ENCODE results near the gene ACTA2.

ACTA2 gene

GRCh38 chr10:88888810-88889445 lies 63.6 kb downstream of the ACTA2 start:
- no peaks in the 10 kb centered on the region for H3K36me3 ChIP-seq (ENCODE audit: control insufficient read depth in 5 of 5, insufficient read depth in 5 of 5, low read length in 5 of 5)
- H3K27ac ChIP-seq (ENCODE audit: low read depth, low read length) = peak overlapping the region; percentile 19
- H3K27me3 ChIP-seq (ENCODE audit: control insufficient read depth in 5 of 5, insufficient read depth in 4 of 5, low read length in 5 of 5) = no peaks in the 10 kb centered on the region
- H3K9ac ChIP-seq (ENCODE audit: low read length in 5 of 5) = no peak overlapping the region
- H3K4me3 ChIP-seq (ENCODE audit: low read depth in 1 of 5, low read length in 5 of 5) = no peak overlapping the region
- H3K9me3 ChIP-seq (ENCODE audit: control insufficient read depth in 5 of 5, low read length in 5 of 5) = no peaks in the 10 kb centered on the region
- peaks cover under 1 to 21% (median 11%) of the 10 kb centered on the region in 5 donors for H3K4me1 ChIP-seq (ENCODE audit: control insufficient read depth in 5 of 5, insufficient read depth in 5 of 5, low read length in 5 of 5)

- Histone ChIP-seq H3K27me3 (ENCODE audit: control insufficient read depth in 5 of 5, insufficient read depth in 4 of 5, low read length in 5 of 5) (no peaks in the 10 kb centered on the region), H3K9ac (ENCODE audit: low read length in 5 of 5) (no peak overlapping the region), H3K27ac (ENCODE audit: low read depth, low read length) (no peak overlapping the region), H3K4me3 (ENCODE audit: low read depth in 1 of 5, low read length in 5 of 5) (no peak overlapping the region), H3K9me3 (ENCODE audit: control insufficient read depth in 5 of 5, low read length in 5 of 5) (no peaks in the 10 kb centered on the region), H3K4me1 (ENCODE audit: control insufficient read depth in 5 of 5, insufficient read depth in 5 of 5, low read length in 5 of 5) (peaks cover 4 to 22% (median 20%) of the 10 kb centered on the region in 5 donors), H3K36me3 (ENCODE audit: control insufficient read depth in 5 of 5, insufficient read depth in 5 of 5, low read length in 5 of 5) (no peaks in the 10 kb centered on the region)
These were observed 66.0 kb downstream of the ACTA2 start for GRCh38 chr10:88886557-88886956.
